Measurements from ENCODE around the gene LSM14A. TPM values are rescaled to one million over a fixed set of nuclear protein-coding genes. Genes with fewer than 3 reads are reported as not detected.

LSM14A gene
- total and polyA plus RNA-seq, 4 donors = 12.6 to 133 (median 48.0) TPM

GRCh38 chr19:34208291-34208884, 36.1 kb downstream of the LSM14A start:
- no peak for DNase-seq (ENCODE audit: low spot score)
- WGBS = 96% methylated on average over 1 of the region's 1 CpG
- H3K27ac ChIP-seq (ENCODE audit: low read depth in 1 of 2, low read length in 2 of 2) = no peak overlapping the region
- no peaks in the 10 kb centered on the region for H3K27me3 ChIP-seq (ENCODE audit: control insufficient read depth in 4 of 4, insufficient read depth in 4 of 4, low read length in 3 of 4)
- no peak overlapping the region for H3K9ac ChIP-seq (ENCODE audit: low read depth in 1 of 2, low read length in 2 of 2)
- TF ChIP-seq TAF1 (conservative IDR thresholded peaks at IDR 0.05) = no peak
- no peaks in the 10 kb centered on the region for H3K4me1 ChIP-seq (ENCODE audit: control insufficient read depth in 4 of 4, insufficient read depth in 4 of 4, low read length in 3 of 4)
- H3K36me3 ChIP-seq (ENCODE audit: control insufficient read depth in 4 of 4, insufficient read depth in 3 of 4, low read depth in 1 of 4, low read length in 3 of 4) = peaks cover 3 to 41% (median 14%) of the 10 kb centered on the region in 4 donors
- no peak overlapping the region for H3K4me3 ChIP-seq (ENCODE audit: low read depth in 1 of 3, low read length in 3 of 3)
- no peaks in the 10 kb centered on the region for H3K9me3 ChIP-seq (ENCODE audit: control insufficient read depth in 4 of 4, low read length in 3 of 4)

- WGBS = 98% methylated on average over 4 of the region's 4 CpGs
- no peaks in the 10 kb centered on the region for H3K27me3 ChIP-seq (ENCODE audit: control insufficient read depth in 4 of 4, insufficient read depth in 4 of 4, low read length in 3 of 4)
- H3K27ac ChIP-seq (ENCODE audit: low read depth in 1 of 2, low read length in 2 of 2) = no peak overlapping the region
- H3K9ac ChIP-seq (ENCODE audit: low read depth in 1 of 2, low read length in 2 of 2) = no peak overlapping the region
- no peak overlapping the region for H3K4me3 ChIP-seq (ENCODE audit: low read depth in 1 of 3, low read length in 3 of 3)
- TF ChIP-seq HNF4A (conservative IDR thresholded peaks at IDR 0.05) = no peak
- no peak for TF ChIP-seq SP1 (IDR thresholded peaks at IDR 0.05)
- no peak for TF ChIP-seq GABPA (IDR thresholded peaks at IDR 0.05 in 1 of 2, conservative IDR thresholded peaks at IDR 0.05 in 1 of 2)
- TF ChIP-seq HNF4G (IDR thresholded peaks at IDR 0.05) = no peak
- no peak for TF ChIP-seq ZBTB33 (IDR thresholded peaks at IDR 0.05)
- no peak for DNase-seq (ENCODE audit: low spot score)
- peaks cover 6 to 40% (median 15%) of the 10 kb centered on the region in 4 donors for H3K36me3 ChIP-seq (ENCODE audit: control insufficient read depth in 4 of 4, insufficient read depth in 3 of 4, low read depth in 1 of 4, low read length in 3 of 4)
- H3K4me1 ChIP-seq (ENCODE audit: control insufficient read depth in 4 of 4, insufficient read depth in 4 of 4, low read length in 3 of 4) = no peaks in the 10 kb centered on the region
- H3K9me3 ChIP-seq (ENCODE audit: control insufficient read depth in 4 of 4, low read length in 3 of 4) = no peaks in the 10 kb centered on the region
Observed at GRCh38 chr19:34209726-34210125, 37.4 kb downstream of the LSM14A start.

- DNase-seq (ENCODE audit: low spot score) = no peak
- Histone ChIP-seq H3K4me1 (ENCODE audit: control insufficient read depth in 4 of 4, insufficient read depth in 4 of 4, low read length in 3 of 4) (no peaks in the 10 kb centered on the region), H3K9me3 (ENCODE audit: control insufficient read depth in 4 of 4, low read length in 3 of 4) (no peaks in the 10 kb centered on the region), H3K27ac (ENCODE audit: low read depth in 1 of 2, low read length in 2 of 2) (no peak overlapping the region), H3K27me3 (ENCODE audit: control insufficient read depth in 4 of 4, insufficient read depth in 4 of 4, low read length in 3 of 4) (no peaks in the 10 kb centered on the region), H3K9ac (ENCODE audit: low read depth in 1 of 2, low read length in 2 of 2) (no peak overlapping the region), H3K36me3 (ENCODE audit: control insufficient read depth in 4 of 4, insufficient read depth in 3 of 4, low read depth in 1 of 4, low read length in 3 of 4) (peaks cover 8 to 42% (median 15%) of the 10 kb centered on the region in 4 donors), H3K4me3 (ENCODE audit: low read depth in 1 of 3, low read length in 3 of 3) (no peak overlapping the region)
- 93% methylated on average over 2 of the region's 2 CpGs for WGBS
- TF ChIP-seq HNF4G (IDR thresholded peaks at IDR 0.05) = no peak
- TF ChIP-seq NR2F2 (IDR thresholded peaks at IDR 0.05) = no peak
Observed at GRCh38 chr19:34213283-34213682, 41.0 kb downstream of the LSM14A start.

- peaks cover 8 to 37% (median 16%) of the 10 kb centered on the region in 4 donors for H3K36me3 ChIP-seq (ENCODE audit: control insufficient read depth in 4 of 4, insufficient read depth in 3 of 4, low read depth in 1 of 4, low read length in 3 of 4)
- H3K4me1 ChIP-seq (ENCODE audit: control insufficient read depth in 4 of 4, insufficient read depth in 4 of 4, low read length in 3 of 4) = no peaks in the 10 kb centered on the region
- no peaks in the 10 kb centered on the region for H3K27me3 ChIP-seq (ENCODE audit: control insufficient read depth in 4 of 4, insufficient read depth in 4 of 4, low read length in 3 of 4)
- over 99% methylated on average over 4 of the region's 4 CpGs for WGBS
- no peak overlapping the region for H3K27ac ChIP-seq (ENCODE audit: low read depth in 1 of 2, low read length in 2 of 2)
- no peak for DNase-seq (ENCODE audit: low spot score)
- H3K9me3 ChIP-seq (ENCODE audit: control insufficient read depth in 4 of 4, low read length in 3 of 4) = no peaks in the 10 kb centered on the region
- no peak overlapping the region for H3K9ac ChIP-seq (ENCODE audit: low read depth in 1 of 2, low read length in 2 of 2)
- H3K4me3 ChIP-seq (ENCODE audit: low read depth in 1 of 3, low read length in 3 of 3) = no peak overlapping the region
- TF ChIP-seq ATF3 (IDR thresholded peaks at IDR 0.05) (no peak), ZBTB33 (IDR thresholded peaks at IDR 0.05) (no peak), FOXA1 (IDR thresholded peaks at IDR 0.05) (no peak), FOXA2 (IDR thresholded peaks at IDR 0.05) (no peak), REST (IDR thresholded peaks at IDR 0.05) (no peak), RXRA (IDR thresholded peaks at IDR 0.05) (no peak), GABPA (IDR thresholded peaks at IDR 0.05 in 1 of 2, conservative IDR thresholded peaks at IDR 0.05 in 1 of 2) (no peak), HNF4A (conservative IDR thresholded peaks at IDR 0.05) (no peak), JUND (IDR thresholded peaks at IDR 0.05) (no peak)
Observed at GRCh38 chr19:34214040-34214439, 41.7 kb downstream of the LSM14A start.
